ENCODE results near the gene MAN1C1.

- TF ChIP-seq EZH2 (IDR thresholded peaks at IDR 0.05; ENCODE audit: borderline replicate concordance, insufficient read depth, low read length, poor library complexity, severe bottlenecking): no peak
- TF ChIP-seq CTCF (IDR thresholded peaks at IDR 0.05; ENCODE audit: poor library complexity, severe bottlenecking): no peak
- TF ChIP-seq EP300 (conservative IDR thresholded peaks at IDR 0.05; ENCODE audit: poor library complexity, severe bottlenecking): no peak
- no peak for TF ChIP-seq MXI1 (conservative IDR thresholded peaks at IDR 0.05; ENCODE audit: poor library complexity, severe bottlenecking)
- TF ChIP-seq REST (IDR thresholded peaks at IDR 0.05; ENCODE audit: borderline replicate concordance): no peak
- TF ChIP-seq RAD21 (conservative IDR thresholded peaks at IDR 0.05): no peak
- no peak for TF ChIP-seq POLR2AphosphoS5 (IDR thresholded peaks at IDR 0.05)
Observed at GRCh38 chr1:25727635-25728286, 111.2 kb downstream of the MAN1C1 start.
